CD4-positive, alpha-beta T cell treated with Interleukin-15 for 4 hours (primary cell): ENCODE data around the gene RABIF.
"Not testable (repeated sequence)": the region's sequence is repeated elsewhere in the genome, so short reads cannot be mapped to it uniquely, and the experiment has no call there.

Experiments used
- DNase-seq: peaks from one replicate; pipeline ENCODE4 v3.0.0-alpha.2; 2020; ENCODE audit warnings: low spot score

Gene RABIF

DNA sequence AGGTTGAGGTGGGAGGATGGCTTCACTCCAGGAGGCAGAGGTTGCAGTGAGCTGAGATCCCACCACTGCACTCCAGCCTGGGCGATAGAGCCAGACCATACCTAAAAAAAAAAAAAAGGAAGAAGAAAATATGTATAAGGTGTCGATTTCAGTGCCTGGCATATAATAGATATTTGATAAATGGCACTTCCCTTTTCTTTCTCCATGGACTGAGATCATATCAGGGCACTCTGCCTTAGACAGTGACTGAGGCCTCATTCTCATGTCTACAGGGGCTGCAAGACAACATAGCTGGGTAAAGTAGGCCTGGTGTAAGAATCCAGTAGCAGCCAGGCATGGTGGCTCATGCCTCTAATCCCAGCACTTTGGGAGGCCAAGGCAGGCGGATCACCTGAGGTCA is 57.0 kb downstream of the RABIF start:
- no peak for DNase-seq

DNA sequence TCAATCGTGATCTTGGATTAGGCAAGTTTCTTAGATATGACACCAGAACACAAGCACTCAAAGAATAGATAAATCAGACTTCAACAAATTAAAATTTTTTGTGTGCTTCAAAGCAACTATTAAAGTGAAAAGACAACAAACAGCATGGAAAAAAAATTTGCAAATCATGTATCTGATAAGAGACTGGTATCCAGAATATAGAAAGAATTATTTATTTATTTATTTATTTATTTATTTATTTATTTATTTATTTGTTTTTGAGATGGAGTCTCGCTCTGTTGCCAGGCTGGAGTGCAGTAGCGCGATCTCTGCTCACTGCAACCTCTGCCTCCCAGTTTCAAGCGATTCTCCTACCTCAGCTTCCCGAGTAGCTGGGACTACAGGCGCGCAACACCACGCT is 59.7 kb downstream of the RABIF start:
- not testable (repeated sequence) for DNase-seq
